SIG-M5 (cell line): Measurements from ENCODE around the gene PLOD1.
"Not testable (repeated sequence)": the region's sequence is repeated elsewhere in the genome, so short reads cannot be mapped to it uniquely, and the experiment has no call there.

ENCODE experiments used
- DNase-seq: peaks from one replicate; lab custom pipeline; 2025; lab: John Stamatoyannopoulos, UW

PLOD1 gene

GRCh38 chr1:11912482-11913216 lies 21.9 kb upstream of the PLOD1 start:
- DNase-seq: not testable (repeated sequence)

GRCh38 chr1:11913291-11913690 lies 21.2 kb upstream of the PLOD1 start:
- DNase-seq: no peak

- DNase-seq: no peak
These were observed 20.5 kb upstream of the PLOD1 start for GRCh38 chr1:11914024-11914423.

GRCh38 chr1:11918799-11919519 lies 15.6 kb upstream of the PLOD1 start:
- DNase-seq: no peak

- DNase-seq: no peak
These were observed 14.9 kb upstream of the PLOD1 start for GRCh38 chr1:11919621-11920020.

GRCh38 chr1:11920239-11920903 lies 14.1 kb upstream of the PLOD1 start:
- DNase-seq: no peak

GRCh38 chr1:11921022-11921421 lies 13.5 kb upstream of the PLOD1 start:
- no peak for DNase-seq

GRCh38 chr1:11923069-11923826 lies 11.3 kb upstream of the PLOD1 start:
- no peak for DNase-seq

- DNase-seq: no peak
These were observed 10.7 kb upstream of the PLOD1 start for GRCh38 chr1:11923827-11924113.

DNA sequence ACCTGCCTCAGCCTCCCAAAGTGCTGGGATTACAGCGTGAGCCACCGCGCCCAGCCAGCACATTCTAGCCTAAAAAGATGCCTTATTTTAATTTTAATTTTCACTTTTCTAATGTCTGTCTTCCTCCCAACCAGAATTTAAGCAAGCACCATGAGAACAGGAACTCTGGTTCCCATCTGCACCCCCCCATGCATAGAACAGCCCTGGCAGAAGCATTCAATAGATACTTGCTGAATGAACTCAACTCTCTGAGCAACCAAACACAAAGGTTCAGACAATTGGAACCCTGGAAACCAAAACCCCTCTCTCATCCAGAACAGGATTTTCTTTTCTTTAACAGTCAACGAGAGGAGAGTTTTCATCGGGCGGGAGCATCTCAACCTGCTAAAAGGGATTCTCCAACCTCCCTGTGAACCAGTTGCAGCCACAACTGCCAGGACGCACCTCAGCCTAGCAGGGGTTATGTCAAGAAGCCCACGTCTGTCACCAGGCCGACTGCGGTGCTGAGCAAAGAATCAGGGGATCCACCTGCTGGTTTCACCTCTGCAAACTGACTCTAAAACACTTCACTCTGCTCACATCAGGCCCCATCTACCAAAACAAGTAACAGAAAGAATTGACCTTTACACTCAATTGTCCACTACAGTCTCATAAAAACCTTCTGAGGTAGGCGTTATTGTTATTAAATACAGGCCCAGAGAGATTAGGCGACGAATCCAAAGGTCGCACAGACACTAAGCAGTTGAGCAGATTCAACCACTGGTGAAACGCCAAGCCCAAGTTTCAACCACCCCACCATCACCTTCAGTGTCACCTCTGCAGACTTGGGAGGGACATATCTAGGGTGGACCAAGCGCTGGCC lies 10.0 kb upstream of the PLOD1 start:
- DNase-seq: no peak

GRCh38 chr1:11925196-11925937 lies 9.2 kb upstream of the PLOD1 start:
- DNase-seq: not testable (repeated sequence)

- no peak for DNase-seq
These were observed 8.6 kb upstream of the PLOD1 start for GRCh38 chr1:11925938-11926292.

GRCh38 chr1:11927866-11928592 lies 6.5 kb upstream of the PLOD1 start:
- no peak for DNase-seq

GRCh38 chr1:11929849-11930248 lies 4.7 kb upstream of the PLOD1 start:
- DNase-seq: no peak

GRCh38 chr1:11930571-11931445 lies 3.7 kb upstream of the PLOD1 start:
- no peak for DNase-seq

- DNase-seq: no peak
These were observed 2.7 kb upstream of the PLOD1 start for GRCh38 chr1:11931845-11932244.

- no peak for DNase-seq
These were observed 518 bp downstream of the PLOD1 start for GRCh38 chr1:11935057-11935412.

DNA sequence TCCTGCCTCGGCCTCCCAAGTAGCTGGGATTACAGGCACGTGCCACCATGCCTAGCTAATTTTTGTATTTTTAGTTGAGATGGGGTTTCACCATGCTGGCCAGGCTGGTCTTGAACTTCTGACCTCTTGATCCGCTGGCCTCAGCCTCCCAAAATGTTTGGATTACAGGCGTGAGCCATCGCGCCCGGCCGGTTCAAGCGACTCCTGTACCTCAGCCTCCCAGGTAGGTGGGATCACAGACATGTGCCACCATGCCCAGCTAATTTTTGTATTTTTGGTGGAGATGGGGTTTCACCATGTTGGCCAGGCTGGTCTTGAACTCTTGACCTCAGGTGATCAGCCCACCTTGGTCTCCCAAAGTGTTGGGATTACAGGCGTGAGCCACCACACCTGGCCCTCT lies 1.2 kb downstream of the PLOD1 start:
- not testable (repeated sequence) for DNase-seq
